Bronchus fibroblast of lung (primary cell): ENCODE data around the gene SSBP4. TPM values are rescaled to one million over a fixed set of nuclear protein-coding genes. Genes with fewer than 3 reads are reported as not detected.

Experiments used
- total RNA-seq: library from RNA; depleted of rRNA; stranded (reverse); fragments of >200 nt; gene quantifications from 2 replicates; pipeline ENCODE4 v1.2.3, GENCODE V29; 2015

SSBP4 gene
- total RNA-seq: 128 and 131 TPM in 2 replicates

GRCh38 chr19:18419195-18419698 lies at the start of gene SSBP4:
Gene SSBP4, plus strand, starts transcription at chr19:18419398. Its CDS starts 251 bp downstream, at chr19:18419649.

DNA sequence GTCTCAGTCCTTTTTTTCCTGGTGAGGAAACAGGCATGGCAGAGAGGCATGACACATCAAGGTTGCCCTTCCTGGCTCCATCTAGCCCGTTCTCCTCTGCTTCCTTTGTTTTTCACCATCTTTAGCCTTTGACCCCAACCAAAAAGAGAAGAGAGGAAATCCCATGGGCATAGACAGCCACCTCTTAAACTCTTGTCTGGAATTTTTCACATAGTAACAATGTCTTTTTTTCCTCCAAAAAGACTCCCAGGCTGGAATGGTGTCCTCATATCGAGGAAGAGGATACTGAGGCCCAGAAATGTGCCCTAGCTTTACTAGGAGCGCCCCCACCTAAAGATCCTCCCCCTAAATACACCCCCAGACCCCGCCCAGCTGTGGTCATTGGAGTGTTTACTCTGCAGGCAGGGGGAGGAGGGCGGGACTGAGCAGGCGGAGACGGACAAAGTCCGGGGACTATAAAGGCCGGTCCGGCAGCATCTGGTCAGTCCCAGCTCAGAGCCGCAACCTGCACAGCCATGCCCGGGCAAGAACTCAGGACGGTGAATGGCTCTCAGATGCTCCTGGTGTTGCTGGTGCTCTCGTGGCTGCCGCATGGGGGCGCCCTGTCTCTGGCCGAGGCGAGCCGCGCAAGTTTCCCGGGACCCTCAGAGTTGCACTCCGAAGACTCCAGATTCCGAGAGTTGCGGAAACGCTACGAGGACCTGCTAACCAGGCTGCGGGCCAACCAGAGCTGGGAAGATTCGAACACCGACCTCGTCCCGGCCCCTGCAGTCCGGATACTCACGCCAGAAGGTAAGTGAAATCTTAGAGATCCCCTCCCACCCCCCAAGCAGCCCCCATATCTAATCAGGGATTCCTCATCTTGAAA lies 33.3 kb upstream of the SSBP4 start, which contains the start of gene GDF15:
GDF15 (plus strand) TSS at position 484 of the 868 bp plus-strand sequence; CDS start at position 516, 32 bp downstream.

GRCh38 chr19:18397242-18398202 lies 21.7 kb upstream of the SSBP4 start, which contains the start of gene LRRC25:
Gene LRRC25, minus strand, starts transcription at chr19:18397622. Its CDS starts 659 bp downstream, at chr19:18396963.

GRCh38 chr19:18437491-18438330 lies 18.5 kb downstream of the SSBP4 start, which contains the start of gene ISYNA1:
Gene ISYNA1, minus strand, starts transcription at chr19:18438133. Its CDS starts 154 bp downstream, at chr19:18437979.

Other genes starting within 250 kb of the SSBP4 start
- under 0.01 and 0.15 TPM in 2 replicates for gene IFI30, start 245.6 kb upstream of the SSBP4 start, total RNA-seq
- gene MPV17L2, start 226.2 kb upstream of the SSBP4 start, total RNA-seq: 24.0 and 29.0 TPM in 2 replicates
- gene RAB3A, start 215.4 kb upstream of the SSBP4 start, total RNA-seq: 0.67 and 1.0 TPM in 2 replicates
- gene PDE4C, start 193.0 kb upstream of the SSBP4 start, total RNA-seq: not detected in 2 replicates
- 0.30 and 0.50 TPM in 2 replicates for gene IQCN, start 144.9 kb upstream of the SSBP4 start, total RNA-seq
- 288 and 304 TPM in 2 replicates for gene JUND, start 137.8 kb upstream of the SSBP4 start, total RNA-seq
- gene LSM4, start 96.3 kb upstream of the SSBP4 start, total RNA-seq: 416 and 427 TPM in 2 replicates
- 6.1 and 8.7 TPM in 2 replicates for gene PGPEP1, start 78.8 kb upstream of the SSBP4 start, total RNA-seq
- gene GDF15, start 33.2 kb upstream of the SSBP4 start, total RNA-seq: 42.1 and 46.7 TPM in 2 replicates
- 0.15 TPM in 1 of 2 replicates, not detected in the other for gene LRRC25, start 21.8 kb upstream of the SSBP4 start, total RNA-seq
- 29.9 and 43.0 TPM in 2 replicates for gene ISYNA1, start 18.7 kb downstream of the SSBP4 start, total RNA-seq
- gene ELL, start 102.7 kb downstream of the SSBP4 start, total RNA-seq: 9.6 and 9.7 TPM in 2 replicates
- 217 and 236 TPM in 2 replicates for gene FKBP8, start 124.2 kb downstream of the SSBP4 start, total RNA-seq
- 161 and 183 TPM in 2 replicates for gene KXD1, start 138.5 kb downstream of the SSBP4 start, total RNA-seq
- 865 and 938 TPM in 2 replicates for gene UBA52, start 152.5 kb downstream of the SSBP4 start, total RNA-seq
- gene REX1BD, start 169.4 kb downstream of the SSBP4 start, total RNA-seq: 73.0 and 79.5 TPM in 2 replicates
- 0.74 and 1.3 TPM in 2 replicates for gene CRLF1, start 187.4 kb downstream of the SSBP4 start, total RNA-seq
- gene TMEM59L, start 193.5 kb downstream of the SSBP4 start, total RNA-seq: under 0.01 TPM in 1 of 2 replicates, not detected in the other
- 2.8 and 3.4 TPM in 2 replicates for gene KLHL26, start 217.6 kb downstream of the SSBP4 start, total RNA-seq